ENCODE results near the gene FREM2. TPM values are rescaled to one million over a fixed set of nuclear protein-coding genes. Genes with fewer than 3 reads are reported as not detected.

FREM2 gene
- total and polyA plus RNA-seq, 2 of the 13 experiments (the other 11 are each of a cell fraction or from before 2014, with no cell fraction given), result not detected

DNA sequence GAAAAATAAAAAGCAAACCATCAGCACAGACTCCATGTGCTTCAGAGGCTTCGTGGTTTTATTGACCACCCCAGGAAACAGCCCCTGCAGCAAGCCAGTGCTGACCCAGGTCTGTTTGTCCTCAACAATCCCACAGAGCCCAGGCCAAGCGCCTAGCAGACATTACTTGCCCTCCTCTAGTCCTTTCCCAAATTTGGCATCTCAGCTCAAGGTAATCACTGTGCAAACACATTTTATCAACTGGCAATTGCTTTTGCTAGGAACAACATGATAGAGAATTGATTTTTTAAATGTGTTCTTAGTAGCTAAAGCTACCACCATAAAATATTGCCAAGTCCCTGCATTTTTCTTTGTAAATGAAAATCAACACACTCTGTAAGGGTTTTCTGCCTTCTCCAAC lies 182.0 kb downstream of the FREM2 start (continued):
- no peak for TF ChIP-seq SP1 (IDR thresholded peaks at IDR 0.05)
- no peak for TF ChIP-seq SP1 (CRISPR knock-in tag; IDR thresholded peaks at IDR 0.05)
- TF ChIP-seq NONO (IDR thresholded peaks at IDR 0.05), result no peak
- no peak for TF ChIP-seq NONO (CRISPR knock-in tag; conservative IDR thresholded peaks at IDR 0.05)

DNA sequence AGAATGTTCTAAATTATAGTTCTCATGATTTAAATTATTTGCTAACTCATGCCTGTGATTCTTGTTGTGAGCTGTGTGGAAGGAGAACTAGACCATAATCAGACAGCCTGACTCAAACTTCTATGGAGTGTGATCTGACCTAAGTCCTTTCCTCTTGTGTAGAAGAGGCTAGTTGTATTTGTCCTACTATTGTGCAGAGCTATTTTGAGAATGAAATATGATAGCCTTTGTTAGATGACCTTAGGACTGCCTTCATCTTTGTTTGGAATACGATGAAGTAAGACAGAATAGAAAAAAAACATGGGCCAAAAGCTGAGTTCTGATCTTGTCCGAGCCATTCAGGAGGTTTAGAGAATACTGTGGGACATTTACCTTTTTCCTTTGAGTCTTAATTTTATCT lies 184.4 kb downstream of the FREM2 start:
- intact Hi-C loops (cut with micrococcal nuclease; ENCODE audit: unreplicated experiment), result loop anchor here (5.0 kb wide), 1 partner anchor 46 kb away; no protein-coding TSS in a partner anchor
- ATAC-seq, result peak; percentile 65

DNA sequence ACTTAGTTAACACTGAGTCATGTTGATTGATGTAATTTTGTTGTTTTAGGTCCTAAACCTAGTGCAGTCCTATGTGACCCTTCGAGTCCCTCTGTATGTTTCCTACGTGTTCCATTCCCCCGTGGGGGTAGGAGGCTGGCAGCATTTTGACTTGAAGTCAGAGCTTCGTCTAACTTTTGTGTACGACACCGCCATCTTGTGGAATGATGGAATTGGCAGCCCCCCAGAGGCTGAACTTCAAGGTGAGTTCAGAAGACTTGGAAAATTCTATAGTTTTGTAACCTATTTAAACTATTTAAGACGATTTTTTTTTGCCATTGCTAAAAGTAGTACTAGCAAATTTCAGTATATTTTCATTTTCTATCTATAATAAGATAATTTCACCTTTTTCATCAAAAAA lies 185.8 kb downstream of the FREM2 start:
- Histone ChIP-seq H3K4me3 (replicated peaks in 1 of 3; ENCODE audit: insufficient read depth in 1 of 3, low read depth in 2 of 3, low read length in 3 of 3) (no peak overlapping the region), H3K9me3 (ENCODE audit: low read length) (no peaks in the 10 kb centered on the region), H3K4me2 (ENCODE audit: low read depth, low read length) (no peak overlapping the region), H3K27me3 (ENCODE audit: control insufficient read depth in 1 of 2, insufficient read depth in 2 of 2, low read length in 2 of 2) (no peaks in the 10 kb centered on the region), H3K4me1 (ENCODE audit: insufficient read depth, low read length) (no peaks in the 10 kb centered on the region), H4K20me1 (ENCODE audit: insufficient read depth, low read length) (no peaks in the 10 kb centered on the region), H3K79me2 (ENCODE audit: insufficient read depth, low read length) (no peaks in the 10 kb centered on the region), H3K36me3 (replicated peaks in 1 of 2; ENCODE audit: control insufficient read depth in 1 of 2, insufficient read depth in 2 of 2, low read length in 2 of 2) (no peaks in the 10 kb centered on the region), H2AFZ (ENCODE audit: low read length) (no peak overlapping the region), H3K27ac (ENCODE audit: extremely low read length, insufficient read depth, low read length) (no peak overlapping the region), H3K9ac (ENCODE audit: insufficient read depth, low read depth, low read length) (no peak overlapping the region)
- ChIA-PET CTCF (ENCODE audit: low intra/inter-chr PET ratio, low total read pairs) (no interaction called here), POLR2A (no interaction called here)
- no TSS peak for BruUV-seq (replicated peaks)
- intact Hi-C loops (cut with micrococcal nuclease; ENCODE audit: unreplicated experiment) (loop anchor here (5.0 kb wide), 1 partner anchor 45 kb away; no protein-coding TSS in a partner anchor), in situ Hi-C loops (cut with HindIII; ENCODE audit: extremely low pct_ligation_motif_present, low pct_unique_long_range_greater_than_20kb) (loop anchor here (10.0 kb wide), 1 partner anchor 58 kb away; no protein-coding TSS in a partner anchor)
- TF ChIP-seq POLR2G (IDR thresholded peaks at IDR 0.05; ENCODE audit: low read depth, low read length) (no peak), STAG1 (CRISPR knock-in tag; IDR thresholded peaks at IDR 0.05) (peak; percentile 32)
- TF ChIP-seq, protein P1, sequence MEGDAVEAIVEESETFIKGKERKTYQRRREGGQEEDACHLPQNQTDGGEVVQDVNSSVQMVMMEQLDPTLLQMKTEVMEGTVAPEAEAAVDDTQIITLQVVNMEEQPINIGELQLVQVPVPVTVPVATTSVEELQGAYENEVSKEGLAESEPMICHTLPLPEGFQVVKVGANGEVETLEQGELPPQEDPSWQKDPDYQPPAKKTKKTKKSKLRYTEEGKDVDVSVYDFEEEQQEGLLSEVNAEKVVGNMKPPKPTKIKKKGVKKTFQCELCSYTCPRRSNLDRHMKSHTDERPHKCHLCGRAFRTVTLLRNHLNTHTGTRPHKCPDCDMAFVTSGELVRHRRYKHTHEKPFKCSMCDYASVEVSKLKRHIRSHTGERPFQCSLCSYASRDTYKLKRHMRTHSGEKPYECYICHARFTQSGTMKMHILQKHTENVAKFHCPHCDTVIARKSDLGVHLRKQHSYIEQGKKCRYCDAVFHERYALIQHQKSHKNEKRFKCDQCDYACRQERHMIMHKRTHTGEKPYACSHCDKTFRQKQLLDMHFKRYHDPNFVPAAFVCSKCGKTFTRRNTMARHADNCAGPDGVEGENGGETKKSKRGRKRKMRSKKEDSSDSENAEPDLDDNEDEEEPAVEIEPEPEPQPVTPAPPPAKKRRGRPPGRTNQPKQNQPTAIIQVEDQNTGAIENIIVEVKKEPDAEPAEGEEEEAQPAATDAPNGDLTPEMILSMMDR (CRISPR knock-in tag; IDR thresholded peaks at IDR 0.05), result peak; percentile 61
- FAIRE-seq (peak; percentile 52), ATAC-seq (peak; percentile 71), DNase-seq (ENCODE audit: low spot score) (peak; percentile 35)
- WGBS (ENCODE audit: low lambda C conversion rate), result under 1% methylated on average over 7 of the region's 7 CpGs

More for the DNA sequence above, 184.4 kb downstream of the FREM2 start:
- DNase-seq (ENCODE audit: low spot score) (peak; percentile 36), FAIRE-seq (no peak)
- ChIA-PET POLR2A (no interaction called here), CTCF (ENCODE audit: low intra/inter-chr PET ratio, low total read pairs) (no interaction called here)
- H3K9ac ChIP-seq (ENCODE audit: insufficient read depth, low read depth, low read length), result no peak overlapping the region
- H3K36me3 ChIP-seq (replicated peaks in 1 of 2; ENCODE audit: control insufficient read depth in 1 of 2, insufficient read depth in 2 of 2, low read length in 2 of 2), result no peaks in the 10 kb centered on the region
- WGBS (ENCODE audit: low lambda C conversion rate), result 15% methylated on average over 2 of the region's 2 CpGs
- in situ Hi-C loops (cut with HindIII; ENCODE audit: extremely low pct_ligation_motif_present, low pct_unique_long_range_greater_than_20kb), result loop anchor here (10.0 kb wide), 1 partner anchor 56 kb away; no protein-coding TSS in a partner anchor
- H3K9me3 ChIP-seq (ENCODE audit: low read length), result no peaks in the 10 kb centered on the region
- no peak overlapping the region for H3K4me3 ChIP-seq (replicated peaks in 1 of 3; ENCODE audit: insufficient read depth in 1 of 3, low read depth in 2 of 3, low read length in 3 of 3)
- no peaks in the 10 kb centered on the region for H3K27me3 ChIP-seq (ENCODE audit: control insufficient read depth in 1 of 2, insufficient read depth in 2 of 2, low read length in 2 of 2)
- no TSS peak for BruUV-seq (replicated peaks)
- no peaks in the 10 kb centered on the region for H3K4me1 ChIP-seq (ENCODE audit: insufficient read depth, low read length)
- TF ChIP-seq SOX5 (CRISPR knock-in tag; IDR thresholded peaks at IDR 0.05; ENCODE audit: borderline replicate concordance) (peak; percentile 73; the same call in 1 of the 2 replicates), SIX1 (CRISPR knock-in tag; IDR thresholded peaks at IDR 0.05; ENCODE audit: borderline replicate concordance) (peak; percentile 73; the same call in 1 of the 2 replicates), SOX13 (IDR thresholded peaks at IDR 0.05) (no peak), SOX13 (CRISPR knock-in tag; conservative IDR thresholded peaks at IDR 0.05 in 1 of 2, IDR thresholded peaks at IDR 0.05 in 1 of 2) (peak in 1 of 2 experiments; percentile 81; a peak in 2 of 4 replicates), HNF4A (CRISPR knock-in tag; IDR thresholded peaks at IDR 0.05) (no peak), SIX4 (CRISPR knock-in tag; IDR thresholded peaks at IDR 0.05) (peak; percentile 34; the same call in 1 of the 2 replicates), ZNF558 (CRISPR knock-in tag; IDR thresholded peaks at IDR 0.05; ENCODE audit: borderline replicate concordance) (no peak)
- H4K20me1 ChIP-seq (ENCODE audit: insufficient read depth, low read length), result no peaks in the 10 kb centered on the region
- no peak overlapping the region for H2AFZ ChIP-seq (ENCODE audit: low read length)
- no peak overlapping the region for H3K4me2 ChIP-seq (ENCODE audit: low read depth, low read length)
- H3K79me2 ChIP-seq (ENCODE audit: insufficient read depth, low read length), result no peaks in the 10 kb centered on the region
- no peak overlapping the region for H3K27ac ChIP-seq (ENCODE audit: extremely low read length, insufficient read depth, low read length)
